Measurements from ENCODE around the gene SPSB1.

The SPSB1 gene

DNA sequence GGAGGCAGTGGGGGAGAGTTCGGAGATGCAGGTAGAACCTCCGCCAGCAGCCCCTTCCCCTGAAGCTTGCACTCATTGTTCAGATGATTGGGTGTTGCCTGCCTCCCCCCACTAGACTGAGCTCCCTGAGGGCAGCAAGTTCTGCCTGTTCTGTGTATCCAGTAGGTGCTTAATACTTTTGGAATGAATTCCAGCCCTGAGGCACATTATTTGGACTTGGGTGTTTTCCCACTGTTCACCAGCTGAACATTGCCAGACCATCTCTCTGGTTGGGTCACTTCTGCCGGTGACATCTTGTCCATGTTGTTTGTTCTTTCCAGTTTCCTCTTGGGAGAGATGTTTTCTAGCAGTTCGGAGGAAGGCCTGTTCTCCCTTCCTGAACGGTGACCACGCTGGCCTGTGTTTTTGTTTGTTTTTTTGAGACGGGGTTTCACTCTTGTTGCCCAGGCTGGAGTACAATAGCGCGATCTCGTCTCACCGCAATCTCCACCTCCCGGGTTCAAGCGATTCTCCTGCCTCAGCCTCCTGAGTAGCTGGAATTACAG is 48.7 kb downstream of the SPSB1 start:
- no peak for DNase-seq (ENCODE audit: low read depth, low spot score)

DNA sequence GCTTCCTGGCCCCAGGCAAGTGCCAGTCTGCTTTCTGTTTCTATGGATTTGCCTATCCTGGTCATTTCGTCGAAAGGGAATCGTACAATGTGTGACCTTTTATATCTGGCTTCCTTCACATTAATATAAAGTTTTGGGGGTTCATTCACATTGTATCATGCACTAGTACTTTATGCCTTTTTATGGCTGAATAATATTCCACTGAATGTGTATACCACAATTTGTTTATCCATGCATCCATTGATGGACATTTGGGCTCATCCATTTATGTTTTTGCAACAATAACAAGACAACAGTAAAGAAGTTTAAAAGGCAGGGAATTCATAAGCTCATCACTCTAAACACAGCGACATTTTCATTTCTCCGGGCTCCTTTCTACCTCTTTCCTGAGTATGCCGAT is 50.6 kb downstream of the SPSB1 start:
- no peak for DNase-seq (ENCODE audit: low read depth, low spot score)

DNA sequence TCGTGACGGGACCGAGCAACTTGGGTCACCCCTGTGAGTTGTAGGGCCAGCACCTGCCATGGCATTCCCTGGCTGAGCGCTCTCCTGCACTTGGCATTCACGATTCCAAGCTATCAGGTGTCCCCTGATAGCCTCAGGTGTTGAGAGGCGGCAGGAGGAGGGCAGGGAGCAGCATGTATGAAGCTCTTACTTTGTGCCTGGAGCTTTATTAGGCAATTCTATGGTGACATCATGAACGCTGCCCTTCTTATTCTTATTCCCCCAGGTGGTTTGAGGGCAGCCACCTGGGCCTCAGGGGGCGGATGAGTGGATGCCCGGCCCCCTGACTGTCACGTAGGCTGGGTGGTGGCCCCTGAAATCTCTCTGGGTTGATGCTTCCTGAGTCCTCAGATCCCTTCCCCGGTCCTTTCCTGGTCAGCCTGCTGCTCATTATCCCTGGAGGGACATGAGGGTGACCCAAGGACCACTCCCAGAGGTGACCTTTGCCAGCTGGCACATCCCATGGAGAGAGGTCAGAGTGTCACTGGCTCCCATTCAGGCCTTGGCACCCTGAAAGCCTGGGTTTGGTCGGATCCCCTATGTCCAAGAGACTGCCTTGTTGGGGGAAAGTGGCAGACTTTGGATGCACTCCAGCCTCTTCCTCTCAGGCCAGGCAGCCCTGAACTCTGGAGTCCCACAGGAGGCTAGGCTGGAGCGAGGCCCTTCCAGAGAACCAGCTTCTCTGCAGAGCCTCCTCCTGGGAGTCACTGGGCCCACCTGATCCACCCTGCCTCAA is 51.9 kb downstream of the SPSB1 start:
- no peak for DNase-seq (ENCODE audit: low read depth, low spot score)

DNA sequence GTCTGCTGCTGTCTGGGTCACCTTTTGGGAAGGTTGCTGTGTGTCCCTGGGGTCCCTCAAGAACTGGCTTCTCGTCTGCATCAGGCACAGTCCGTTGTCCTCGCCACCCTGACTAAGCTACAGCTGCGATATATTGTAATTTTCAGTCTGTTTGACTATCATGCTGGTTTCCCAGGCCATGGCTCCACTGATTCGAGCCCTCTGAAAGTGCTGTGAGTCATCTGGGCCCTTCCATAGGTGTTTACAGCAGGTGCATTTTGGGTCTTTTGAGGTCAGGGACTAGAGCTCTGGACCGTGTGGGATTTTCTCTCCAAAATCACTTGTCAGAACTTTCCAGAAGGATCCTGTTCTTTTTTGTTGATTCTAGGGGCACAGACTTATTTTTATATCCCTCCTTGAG is 52.8 kb downstream of the SPSB1 start:
- DNase-seq (ENCODE audit: low read depth, low spot score): no peak

DNA sequence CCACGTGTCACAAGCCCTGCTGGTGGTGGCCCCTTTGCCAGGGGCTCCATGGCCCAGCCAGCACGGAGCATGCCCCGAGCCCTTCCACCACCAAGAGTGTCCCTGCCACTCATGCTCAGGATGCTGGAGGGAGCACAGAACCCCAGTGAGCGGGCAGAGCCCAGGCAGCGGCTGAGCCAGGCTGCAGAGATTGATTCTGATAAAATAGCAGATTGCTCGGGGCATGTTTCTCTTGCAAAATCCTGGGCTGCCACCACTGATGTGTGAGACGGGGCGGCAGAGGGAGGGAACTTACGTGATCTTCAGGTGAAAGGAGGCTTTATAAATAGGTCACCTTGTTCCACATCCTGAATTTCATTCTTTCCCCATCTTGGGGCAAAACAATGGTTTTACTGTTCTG is 53.2 kb downstream of the SPSB1 start:
- DNase-seq (ENCODE audit: low read depth, low spot score): no peak

DNA sequence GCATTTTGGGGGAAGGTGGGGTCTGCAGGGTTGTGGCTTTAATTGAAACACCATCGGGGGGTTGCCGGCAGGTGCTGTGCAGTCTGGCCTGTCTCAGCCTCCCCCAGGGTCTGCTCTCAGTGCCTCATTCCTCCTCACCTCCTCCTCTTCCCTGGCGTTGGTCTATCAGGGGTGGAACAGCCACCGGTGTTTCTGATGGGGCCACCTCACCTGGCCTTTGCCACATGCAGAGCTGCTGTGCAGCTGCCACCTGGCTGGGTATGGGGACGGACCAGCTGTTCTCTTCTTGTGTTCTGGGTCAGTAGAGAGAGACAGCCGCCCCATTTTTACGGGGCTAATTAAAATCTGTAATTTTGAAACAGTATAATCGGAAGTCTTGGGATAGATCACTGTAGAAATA is 53.9 kb downstream of the SPSB1 start:
- DNase-seq (ENCODE audit: low read depth, low spot score): no peak

DNA sequence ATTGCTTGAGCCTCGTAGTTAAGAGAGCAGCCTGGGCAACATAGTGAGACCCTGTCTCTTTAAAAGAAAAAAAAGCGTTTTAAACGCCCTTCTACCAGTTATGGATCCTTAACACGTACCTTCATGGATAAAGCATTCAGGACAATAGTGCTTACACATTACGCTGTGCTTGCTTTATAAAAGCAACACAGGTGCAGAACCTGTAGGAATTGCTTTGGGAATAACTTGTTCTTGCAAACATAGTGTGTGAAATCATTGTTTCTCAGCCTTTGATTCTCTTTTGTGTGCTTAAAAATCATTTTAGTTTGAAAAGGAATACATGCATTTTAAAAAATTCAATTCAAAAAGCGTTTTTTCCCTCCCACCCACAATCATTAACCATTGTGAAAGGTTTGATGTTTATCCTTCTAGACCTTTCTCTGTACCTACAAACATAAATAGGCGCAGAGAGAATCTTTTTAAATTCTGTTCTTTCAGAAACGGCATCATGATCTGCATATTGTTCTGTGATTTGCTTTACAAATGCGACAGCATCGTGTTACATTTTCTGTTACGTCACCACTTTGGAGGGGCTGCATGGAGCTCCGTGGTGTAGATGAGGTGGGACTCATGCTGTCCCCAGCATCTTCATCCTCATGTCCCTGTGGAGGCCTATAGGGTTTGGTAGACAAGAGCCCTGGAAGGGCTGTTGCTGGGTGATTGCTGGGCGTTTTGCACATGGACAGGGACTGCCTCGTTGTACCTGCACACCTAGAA is 54.6 kb downstream of the SPSB1 start:
- DNase-seq (ENCODE audit: low read depth, low spot score): no peak

DNA sequence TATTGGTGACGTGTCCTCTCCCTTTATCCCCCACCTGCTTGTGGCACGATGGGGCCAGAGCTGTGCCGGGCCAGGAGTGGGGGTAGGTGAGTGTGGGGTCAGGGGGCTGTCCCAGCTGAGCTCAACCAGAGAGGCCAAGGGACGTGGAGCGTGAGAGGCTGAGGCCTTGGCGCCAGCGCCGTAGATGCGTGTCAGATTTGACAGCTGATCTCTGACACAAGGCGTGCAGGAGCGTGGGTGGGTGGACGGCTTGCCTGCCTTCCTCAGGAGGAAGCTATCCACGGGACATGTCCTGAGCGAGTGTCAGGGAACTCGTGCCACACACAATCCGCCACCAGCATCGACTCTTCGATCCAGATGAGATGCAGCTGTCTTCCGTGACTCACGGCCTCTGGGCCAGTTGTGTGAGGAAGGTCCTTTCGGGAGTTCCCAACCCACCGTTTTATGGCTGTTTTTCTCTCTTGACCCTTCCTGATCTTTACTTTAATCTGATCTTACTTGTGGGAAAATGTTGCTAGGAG is 56.7 kb downstream of the SPSB1 start:
- DNase-seq (ENCODE audit: low read depth, low spot score): no peak

DNA sequence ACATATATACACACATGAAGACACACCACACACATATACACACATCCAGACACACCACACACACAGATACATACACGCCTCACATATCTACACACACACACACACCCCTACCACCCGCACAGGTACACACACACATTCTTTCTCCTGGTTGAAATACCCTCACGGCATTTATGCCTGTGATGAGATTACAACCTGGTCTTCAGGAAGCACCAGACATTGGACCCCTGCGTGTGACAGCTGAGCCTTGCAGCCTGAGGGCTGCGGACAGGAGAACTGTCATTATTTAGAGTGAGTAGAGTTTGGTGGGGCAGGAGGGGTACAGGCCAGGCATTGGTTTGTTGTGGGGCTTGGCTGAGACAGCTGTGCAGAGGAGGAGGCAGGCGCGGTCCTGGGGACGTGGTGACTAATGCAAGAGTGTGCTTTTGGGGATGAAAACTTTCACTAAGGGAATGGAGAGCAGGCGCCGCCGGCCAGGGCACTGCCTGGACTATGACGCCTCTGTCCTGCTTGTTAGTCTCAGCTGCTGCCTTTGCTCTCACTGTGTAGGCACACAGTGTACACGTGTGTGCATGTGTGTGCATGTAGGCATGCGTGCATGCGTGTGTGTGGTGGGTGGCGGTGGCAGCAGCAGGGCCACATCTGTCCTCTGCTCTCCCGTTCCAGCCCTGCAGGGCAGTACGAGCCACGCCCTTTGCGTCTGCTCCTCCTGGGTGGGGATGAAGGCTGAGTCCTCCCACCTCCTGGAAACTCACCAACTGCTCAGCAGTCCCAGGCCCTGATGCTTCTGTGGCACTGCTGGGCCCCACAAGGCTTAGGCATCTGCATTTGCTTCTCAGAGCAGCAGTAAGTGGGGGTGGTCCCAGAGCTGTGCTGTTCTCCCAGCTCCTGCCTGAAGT is 57.6 kb downstream of the SPSB1 start:
- DNase-seq (ENCODE audit: low read depth, low spot score): no peak

DNA sequence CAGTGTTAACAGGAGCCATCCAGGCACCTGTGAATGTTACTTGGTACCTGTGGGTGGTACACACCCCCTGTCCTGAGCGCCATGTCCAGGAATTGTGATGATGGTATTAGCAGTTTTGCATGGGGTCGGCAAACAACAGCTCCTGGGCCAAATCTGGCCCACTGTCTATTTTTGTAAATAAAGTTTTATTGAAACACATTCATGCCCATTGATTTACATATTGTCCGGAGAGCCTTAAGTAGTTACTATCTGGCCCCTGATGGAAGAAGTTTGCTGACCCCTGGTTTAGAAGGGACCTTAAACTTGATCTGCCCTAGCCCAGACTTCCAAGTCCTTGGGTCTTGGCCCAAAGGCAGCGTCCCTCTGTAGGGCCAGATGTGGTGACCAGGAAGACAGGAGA is 58.3 kb downstream of the SPSB1 start:
- no peak for DNase-seq (ENCODE audit: low read depth, low spot score)

DNA sequence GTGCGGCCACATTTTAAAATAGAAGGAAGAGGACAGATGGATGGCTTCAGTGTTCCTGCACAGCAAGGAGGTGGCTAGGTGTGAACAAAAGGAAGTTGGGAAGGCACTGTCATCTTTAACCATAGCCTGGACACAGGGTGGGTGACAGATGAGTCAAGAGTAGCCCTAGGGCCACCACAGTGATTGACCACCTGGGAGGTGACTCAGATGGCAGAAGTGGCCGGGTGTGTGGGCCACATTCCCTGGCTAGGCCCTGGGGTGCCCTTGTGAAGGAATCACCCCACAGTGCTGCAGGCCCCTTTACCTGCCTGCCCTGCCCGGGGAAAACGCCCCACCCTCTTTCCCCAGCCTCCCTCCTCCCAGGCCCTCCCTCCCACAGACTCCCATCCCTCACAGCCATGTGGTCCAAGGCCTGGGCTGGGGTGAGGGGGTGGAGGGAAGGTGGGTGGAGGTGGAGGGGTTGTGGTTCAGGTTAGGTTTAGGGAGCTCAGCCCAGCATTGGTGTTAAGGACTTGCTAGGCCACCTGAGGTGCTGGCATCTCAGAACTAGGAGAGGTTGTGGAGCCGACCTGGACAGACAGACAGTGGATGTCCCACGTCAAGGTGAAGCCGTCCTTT is 59.1 kb downstream of the SPSB1 start:
- DNase-seq (ENCODE audit: low read depth, low spot score): no peak

DNA sequence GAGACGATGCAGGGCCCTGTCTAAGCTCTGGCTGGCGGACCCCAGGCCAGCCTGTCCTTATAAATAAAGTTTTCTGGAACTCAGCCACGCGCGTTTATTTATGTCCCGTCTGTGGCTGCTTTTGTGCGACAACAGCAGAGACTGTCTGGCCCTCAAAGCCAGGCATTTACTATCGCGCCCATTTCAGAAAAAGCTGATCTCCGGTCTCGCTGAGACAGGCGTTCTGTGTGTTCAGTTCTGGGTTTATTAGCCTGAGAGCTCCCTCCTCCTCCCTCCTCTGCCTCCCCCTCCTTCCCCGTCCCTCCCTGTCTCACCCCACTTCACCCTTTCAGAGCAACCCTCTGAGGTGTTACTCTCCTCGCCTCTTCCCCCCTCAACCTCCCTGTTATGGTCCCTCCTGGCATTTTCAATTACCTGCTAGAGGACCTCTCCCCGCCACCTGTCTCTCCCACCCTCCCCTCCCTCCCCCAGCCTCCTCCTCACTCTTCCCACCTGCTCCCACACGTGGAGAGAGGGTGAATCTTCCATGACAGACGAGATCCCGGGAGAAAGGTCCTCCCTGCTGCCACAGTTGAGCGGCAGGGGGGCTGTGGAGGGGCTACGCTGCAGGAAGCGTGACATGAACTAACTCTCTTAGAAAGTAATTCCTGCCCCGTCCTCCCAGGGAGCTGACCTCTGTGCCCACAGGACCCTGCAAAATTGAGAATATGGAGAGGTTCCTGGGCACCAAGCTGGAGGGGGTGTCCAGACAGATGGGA is 59.9 kb downstream of the SPSB1 start:
- no peak for DNase-seq (ENCODE audit: low read depth, low spot score)

DNA sequence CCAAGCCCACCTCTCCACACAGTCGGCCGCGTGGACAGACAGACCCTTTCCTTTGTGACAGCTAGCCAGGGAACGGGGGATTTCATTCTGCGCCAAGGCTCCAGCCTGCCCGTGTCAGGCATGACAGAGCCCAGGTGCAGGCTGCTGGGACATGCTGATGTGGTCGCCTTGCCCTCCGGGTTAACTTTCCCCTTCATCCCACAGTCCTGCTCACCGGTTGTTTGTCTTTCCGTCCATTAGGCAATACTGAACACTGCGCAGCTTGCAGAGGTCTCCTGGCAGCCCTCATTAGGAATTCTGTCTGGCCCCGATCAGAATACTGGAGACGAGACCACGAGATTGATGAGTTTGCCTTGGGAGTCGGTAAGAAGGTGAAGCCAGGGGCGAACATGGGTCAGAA is 62.8 kb downstream of the SPSB1 start:
- no peak for DNase-seq (ENCODE audit: low read depth, low spot score)

DNA sequence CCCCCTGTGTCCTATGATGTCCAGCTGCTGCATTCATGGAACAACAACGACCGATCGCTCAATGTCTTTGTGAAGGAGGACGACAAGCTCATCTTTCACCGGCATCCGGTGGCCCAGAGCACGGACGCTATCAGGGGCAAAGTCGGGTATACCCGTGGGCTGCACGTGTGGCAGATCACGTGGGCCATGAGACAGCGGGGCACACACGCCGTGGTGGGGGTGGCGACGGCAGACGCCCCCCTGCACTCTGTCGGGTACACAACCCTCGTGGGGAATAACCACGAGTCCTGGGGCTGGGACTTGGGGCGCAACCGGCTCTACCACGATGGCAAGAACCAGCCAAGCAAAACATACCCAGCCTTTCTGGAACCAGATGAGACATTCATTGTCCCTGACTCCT is 63.3 kb downstream of the SPSB1 start:
- DNase-seq (ENCODE audit: low read depth, low spot score): no peak

DNA sequence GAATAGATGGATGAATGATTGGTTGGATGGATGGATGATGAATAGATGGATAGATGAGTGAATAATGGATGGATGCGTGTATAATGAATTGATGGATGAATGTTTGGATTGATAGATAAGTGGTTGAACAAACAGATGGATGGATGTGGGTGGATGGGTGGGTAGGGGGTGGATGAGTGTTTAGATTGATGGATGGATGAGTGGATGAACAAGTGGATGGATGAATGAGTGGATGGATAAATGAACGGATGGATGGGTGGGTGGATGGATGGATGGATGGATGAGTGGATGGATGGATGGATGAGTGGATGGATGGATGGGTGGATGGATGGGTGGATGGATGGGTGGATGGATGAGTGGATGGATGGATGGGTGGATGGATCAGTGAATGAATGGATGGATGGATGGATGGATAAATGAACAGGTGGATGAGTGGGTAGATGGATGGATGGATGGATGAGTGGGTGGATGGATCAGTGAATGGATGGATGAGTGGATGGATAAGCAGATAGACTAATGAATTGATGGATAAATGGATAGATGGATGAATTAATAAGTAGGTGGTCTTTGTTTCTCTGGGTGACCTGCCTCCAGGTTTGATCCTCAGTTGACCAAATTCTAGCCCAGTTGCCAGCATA is 64.3 kb downstream of the SPSB1 start:
- DNase-seq (ENCODE audit: low read depth, low spot score): no peak

DNA sequence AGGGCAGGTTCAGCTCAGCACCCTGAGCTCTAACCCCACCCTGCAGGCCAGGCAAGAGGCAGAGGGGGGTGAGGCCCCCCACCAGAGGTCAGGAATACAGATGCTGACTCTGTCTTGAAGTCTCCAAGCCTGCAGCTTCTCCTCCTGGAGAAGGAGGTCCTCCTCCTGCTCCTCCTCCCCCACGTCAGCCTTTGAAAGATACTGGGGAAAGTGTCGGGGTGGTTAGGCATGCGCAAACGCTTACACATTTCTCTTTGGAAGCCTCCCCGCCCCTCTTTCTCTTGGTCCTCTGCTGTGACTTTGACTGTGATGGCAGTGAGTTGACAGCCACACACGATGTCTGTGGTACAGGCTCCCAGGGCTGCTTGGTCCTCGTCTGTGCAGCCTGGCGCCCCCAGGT is 65.3 kb downstream of the SPSB1 start:
- no peak for DNase-seq (ENCODE audit: low read depth, low spot score)

DNA sequence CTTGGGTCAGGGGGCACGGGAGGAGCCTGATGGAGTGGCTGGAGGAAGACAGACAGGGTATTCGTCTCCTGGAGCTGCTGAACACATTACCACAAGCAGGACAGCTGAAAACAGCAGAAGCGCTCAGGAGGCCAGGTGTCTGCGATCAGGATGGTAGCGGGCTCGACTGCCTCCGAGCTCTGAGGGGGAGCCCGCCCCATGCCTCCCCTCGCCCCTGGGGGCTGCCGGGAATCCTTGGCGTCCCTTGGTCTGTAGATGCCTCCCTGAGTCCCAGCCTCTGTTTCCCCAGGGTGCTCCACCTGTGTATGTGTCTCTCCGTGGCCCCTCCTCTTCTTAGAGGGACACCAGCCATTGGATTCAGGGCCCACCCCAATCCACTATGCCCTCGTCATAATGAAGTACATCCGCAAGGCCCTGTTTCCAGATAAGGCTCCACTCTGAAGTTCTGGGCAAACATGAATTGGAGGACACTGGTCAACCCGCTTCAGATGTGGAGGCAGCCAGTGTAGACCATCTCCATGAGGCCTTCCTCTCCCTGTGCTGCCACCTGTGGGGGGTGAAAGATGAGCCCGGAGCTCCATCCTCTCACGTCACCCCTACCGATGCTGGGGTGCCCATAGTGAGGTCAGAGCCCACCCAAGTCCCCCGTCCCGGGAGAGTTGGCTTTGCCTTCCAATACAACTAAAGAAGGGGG is 67.8 kb downstream of the SPSB1 start:
- no peak for DNase-seq (ENCODE audit: low read depth, low spot score)

DNA sequence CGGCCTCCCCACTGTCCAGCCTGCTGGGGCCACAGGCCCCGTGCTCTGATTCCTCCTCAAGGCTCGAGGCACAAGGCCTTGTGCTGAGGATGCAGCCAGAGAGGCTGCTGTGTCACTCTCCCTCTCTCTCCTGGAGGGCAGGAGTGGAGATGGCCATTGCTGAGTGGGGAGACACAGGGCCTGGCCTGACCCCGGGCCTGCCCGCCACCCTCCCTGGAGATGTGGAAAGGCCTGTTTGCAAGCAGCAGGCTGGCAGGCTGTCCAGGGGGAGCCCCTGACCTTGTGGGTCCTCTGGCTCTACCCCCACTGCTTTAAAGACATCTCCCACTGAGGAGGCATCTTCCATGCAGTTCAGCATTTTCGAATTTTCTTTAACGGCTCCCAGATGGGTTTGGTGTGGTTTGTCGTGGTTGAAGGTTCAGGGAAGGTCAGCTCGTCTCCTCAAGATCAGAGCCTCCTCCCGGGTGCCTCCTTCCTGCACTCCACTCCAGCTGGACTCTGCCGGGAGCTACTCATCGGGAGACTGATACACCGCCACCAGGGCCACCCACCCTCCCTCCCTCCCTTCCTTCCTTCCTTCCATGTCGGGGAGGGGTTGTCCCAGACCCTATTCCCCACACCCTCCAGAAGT is 69.1 kb downstream of the SPSB1 start:
- DNase-seq (ENCODE audit: low read depth, low spot score): no peak

DNA sequence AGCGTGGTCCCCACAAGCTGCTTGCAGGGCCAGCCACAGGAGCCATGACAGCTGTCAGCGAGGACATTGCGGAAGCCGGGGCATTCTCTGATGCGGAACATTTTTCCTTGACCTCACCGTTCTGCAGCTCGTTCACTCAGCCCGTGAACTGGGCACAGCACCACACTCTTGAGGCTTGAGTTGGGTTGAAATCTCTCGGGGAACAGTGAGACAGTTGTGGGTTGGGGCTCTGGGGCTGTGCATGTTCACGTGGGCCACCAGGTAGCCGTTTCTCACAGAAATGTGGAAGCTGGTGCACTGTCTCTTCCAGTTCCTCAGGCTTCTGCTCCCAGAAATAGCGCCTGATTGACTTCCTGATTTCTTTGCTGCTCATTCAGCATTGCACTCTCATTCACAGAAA is 69.8 kb downstream of the SPSB1 start:
- DNase-seq (ENCODE audit: low read depth, low spot score): no peak
